Vagina (tissue), 2 donors: ENCODE results near the gene FAM171A2. TPM values are rescaled to one million over a fixed set of nuclear protein-coding genes. Genes with fewer than 3 reads are reported as not detected.
A peak's percentile ranks its signal among the peaks of the same experiment; 100 is the strongest.

Experiments used
- DNase-seq, 2 donors: peaks; one replicate each; pipeline ENCODE4 v3.0.0-alpha.2; 2017; ENCODE audit errors: extremely low spot score in 2 of 2
- H3K27ac ChIP-seq: fragments of 200-600 bp; sonication (generic); one replicate; pipeline ENCODE4 v1.5.1; 2019
- H3K27me3 ChIP-seq: fragments of 200-600 bp; sonication (generic); one replicate; pipeline ENCODE4 v1.5.1; 2019
- H3K36me3 ChIP-seq, 2 donors: fragments of 200-600 bp; sonication (generic); one replicate each; pipeline ENCODE4 v1.5.1; 2017 to 2019
- H3K4me1 ChIP-seq: fragments of 200-600 bp; sonication (generic); one replicate; pipeline ENCODE4 v1.5.1; 2019
- H3K4me3 ChIP-seq, 2 donors: fragments of 200-600 bp; sonication (generic); 1 replicate in 1 of 2; 2 replicates in 1 of 2; pipeline ENCODE4 v1.5.1; 2016 to 2019
- H3K9me3 ChIP-seq: fragments of 200-600 bp; sonication (generic); one replicate; pipeline ENCODE4 v1.5.1; 2019
- POLR2A ChIP-seq, 2 donors: fragments of 450-650 bp; IDR thresholded peaks; one replicate each; pipeline ENCODE4 v1.6.1; 2017; ENCODE audit warnings: antibody characterized with exemption in 2 of 2, mild to moderate bottlenecking in 2 of 2, moderate library complexity in 2 of 2
- POLR2AphosphoS5 ChIP-seq, 2 donors: sonication (generic); formaldehyde crosslinking; IDR thresholded peaks; one replicate each; pipeline ENCODE4 v1.9.0; 2017; ENCODE audit warnings: antibody characterized with exemption in 2 of 2, mild to moderate bottlenecking in 2 of 2, low read depth in 1 of 2; ENCODE audit not compliant: insufficient read depth in 1 of 2
- intact Hi-C: fragments of 100-400 bp; cut with DNase I; formaldehyde crosslinking; loops from one replicate; pipeline ENCODE4 v1.15.1; 2023
- total RNA-seq: library from RNA; depleted of rRNA; stranded (reverse); fragments of >200 nt; gene quantifications from one replicate; pipeline ENCODE4 v1.2.3, GENCODE V29; 2016
- TF ChIP-seq, protein P1 (sequence below), 3 experiments: fragments of 450-650 bp in 2 of 3; fragments of 200-600 bp in 1 of 3; sonication (generic) in 1 of 3; IDR thresholded peaks; one replicate each; pipeline ENCODE4 v1.5.1; 2017 to 2019; ENCODE audit warnings: antibody characterized with exemption in 3 of 3, mild to moderate bottlenecking in 2 of 3, moderate library complexity in 2 of 3

The FAM171A2 gene
- total RNA-seq, 1 donor from 2014 or later: 4.2 TPM

- intact Hi-C loops: no loop called here
- DNase-seq: no peak
- Histone ChIP-seq H3K36me3 (peaks cover 0 to under 1% of the 10 kb centered on the region in 2 donors), H3K4me1 (peaks cover 10% of the 10 kb centered on the region), H3K27me3 (no peaks in the 10 kb centered on the region), H3K4me3 (no peak overlapping the region), H3K9me3 (no peaks in the 10 kb centered on the region), H3K27ac (no peak overlapping the region)
- TF ChIP-seq POLR2A (IDR thresholded peaks at IDR 0.05): no peak
- no peak for TF ChIP-seq POLR2AphosphoS5 (IDR thresholded peaks at IDR 0.05; ENCODE audit: insufficient read depth in 1 of 2, low read depth in 1 of 2)
- TF ChIP-seq, protein P1, sequence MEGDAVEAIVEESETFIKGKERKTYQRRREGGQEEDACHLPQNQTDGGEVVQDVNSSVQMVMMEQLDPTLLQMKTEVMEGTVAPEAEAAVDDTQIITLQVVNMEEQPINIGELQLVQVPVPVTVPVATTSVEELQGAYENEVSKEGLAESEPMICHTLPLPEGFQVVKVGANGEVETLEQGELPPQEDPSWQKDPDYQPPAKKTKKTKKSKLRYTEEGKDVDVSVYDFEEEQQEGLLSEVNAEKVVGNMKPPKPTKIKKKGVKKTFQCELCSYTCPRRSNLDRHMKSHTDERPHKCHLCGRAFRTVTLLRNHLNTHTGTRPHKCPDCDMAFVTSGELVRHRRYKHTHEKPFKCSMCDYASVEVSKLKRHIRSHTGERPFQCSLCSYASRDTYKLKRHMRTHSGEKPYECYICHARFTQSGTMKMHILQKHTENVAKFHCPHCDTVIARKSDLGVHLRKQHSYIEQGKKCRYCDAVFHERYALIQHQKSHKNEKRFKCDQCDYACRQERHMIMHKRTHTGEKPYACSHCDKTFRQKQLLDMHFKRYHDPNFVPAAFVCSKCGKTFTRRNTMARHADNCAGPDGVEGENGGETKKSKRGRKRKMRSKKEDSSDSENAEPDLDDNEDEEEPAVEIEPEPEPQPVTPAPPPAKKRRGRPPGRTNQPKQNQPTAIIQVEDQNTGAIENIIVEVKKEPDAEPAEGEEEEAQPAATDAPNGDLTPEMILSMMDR (IDR thresholded peaks at IDR 0.05): no peak
Measured at GRCh38 chr17:44390250-44390870, 26.7 kb upstream of the FAM171A2 start.

GRCh38 chr17:44389723-44390202 lies 26.1 kb upstream of the FAM171A2 start:
- no peak overlapping the region for H3K4me3 ChIP-seq
- intact Hi-C loops: no loop called here

DNA sequence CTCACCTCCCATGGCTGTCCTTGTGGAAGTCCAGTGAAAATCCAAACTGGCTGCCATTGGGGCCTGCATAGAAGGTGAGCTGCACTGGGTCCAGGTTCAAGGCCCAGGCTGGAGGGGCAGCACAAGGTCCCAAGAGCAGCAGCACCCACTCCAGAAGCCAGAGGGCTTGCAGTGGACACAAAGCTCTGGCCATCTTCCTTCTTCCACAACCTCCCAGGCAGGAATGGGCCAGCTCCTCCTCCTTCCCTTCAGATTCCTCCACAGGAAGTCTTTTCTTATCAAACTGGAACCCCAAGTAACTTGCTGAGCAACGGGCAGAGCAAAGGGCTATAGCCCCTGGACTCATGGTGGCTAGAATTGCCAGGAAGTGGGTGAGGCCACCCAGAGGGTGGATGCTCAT lies 25.6 kb upstream of the FAM171A2 start, which contains the start of gene ITGA2B:
ITGA2B (minus strand) TSS at position 369 of the 400 bp plus-strand sequence; CDS start at position 193, 176 bp downstream.
- Histone ChIP-seq H3K27ac (no peak within 1 kb of the TSS), H3K36me3 (no peaks in the 10 kb centered on the region), H3K9me3 (no peaks in the 10 kb centered on the region), H3K27me3 (no peaks in the 10 kb centered on the region), H3K4me3 (no peak within 1 kb of the TSS), H3K4me1 (peaks cover 19% of the 10 kb centered on the region)
- intact Hi-C loops: no loop called here
- TF ChIP-seq POLR2AphosphoS5 (IDR thresholded peaks at IDR 0.05; ENCODE audit: insufficient read depth in 1 of 2, low read depth in 1 of 2) (no peak), POLR2A (IDR thresholded peaks at IDR 0.05) (no peak)
- TF ChIP-seq, protein P1 (IDR thresholded peaks at IDR 0.05): no peak
- no peak for DNase-seq

More at GRCh38 chr17:44389723-44390202, 26.1 kb upstream of the FAM171A2 start:
- Histone ChIP-seq H3K36me3 (no peaks in the 10 kb centered on the region), H3K4me1 (peaks cover 14% of the 10 kb centered on the region), H3K27ac (no peak overlapping the region), H3K9me3 (no peaks in the 10 kb centered on the region), H3K27me3 (no peaks in the 10 kb centered on the region)
- TF ChIP-seq, protein P1 (IDR thresholded peaks at IDR 0.05): no peak
- TF ChIP-seq POLR2A (IDR thresholded peaks at IDR 0.05) (no peak), POLR2AphosphoS5 (IDR thresholded peaks at IDR 0.05; ENCODE audit: insufficient read depth in 1 of 2, low read depth in 1 of 2) (no peak)
- no peak for DNase-seq

- Histone ChIP-seq H3K36me3 (no peaks in the 10 kb centered on the region), H3K4me3 (no peak overlapping the region), H3K9me3 (no peaks in the 10 kb centered on the region), H3K4me1 (peaks cover 19% of the 10 kb centered on the region), H3K27me3 (no peaks in the 10 kb centered on the region), H3K27ac (no peak overlapping the region)
- DNase-seq: no peak
- TF ChIP-seq POLR2A (IDR thresholded peaks at IDR 0.05) (no peak), POLR2AphosphoS5 (IDR thresholded peaks at IDR 0.05; ENCODE audit: insufficient read depth in 1 of 2, low read depth in 1 of 2) (no peak)
- TF ChIP-seq, protein P1 (IDR thresholded peaks at IDR 0.05): no peak
- intact Hi-C loops: no loop called here
Measured at GRCh38 chr17:44387804-44388203, 24.2 kb upstream of the FAM171A2 start.

GRCh38 chr17:44386182-44386525 lies 22.5 kb upstream of the FAM171A2 start:
- no peak overlapping the region for H3K27ac ChIP-seq
- DNase-seq: no peak
- no peaks in the 10 kb centered on the region for H3K36me3 ChIP-seq
- no peaks in the 10 kb centered on the region for H3K9me3 ChIP-seq
- H3K4me3 ChIP-seq: peak overlapping the region; percentile 52 to 56
- TF ChIP-seq POLR2A (IDR thresholded peaks at IDR 0.05) (no peak), POLR2AphosphoS5 (IDR thresholded peaks at IDR 0.05; ENCODE audit: insufficient read depth in 1 of 2, low read depth in 1 of 2) (no peak)
- TF ChIP-seq, protein P1 (IDR thresholded peaks at IDR 0.05): no peak
- H3K27me3 ChIP-seq: no peaks in the 10 kb centered on the region
- intact Hi-C loops: no loop called here
- H3K4me1 ChIP-seq: peaks cover 19% of the 10 kb centered on the region
